ENCODE data around the gene TSPAN18.

GRCh38 chr11:44782478-44782877 lies 55.7 kb downstream of the TSPAN18 start:
- TF ChIP-seq POLR2AphosphoS5 (IDR thresholded peaks at IDR 0.05; ENCODE audit: low read depth, low read length) (no peak), POLR2A (IDR thresholded peaks at IDR 0.05; ENCODE audit: low read depth, low read length) (no peak), TAF1 (IDR thresholded peaks at IDR 0.05; ENCODE audit: borderline replicate concordance, low read depth, low read length) (no peak)
